ENCODE results near the gene ANO3. TPM values are rescaled to one million over a fixed set of nuclear protein-coding genes. Genes with fewer than 3 reads are reported as not detected.

The ANO3 gene
- total and polyA plus RNA-seq, 2 of the 4 experiments (the other 2 are of a cell fraction): 0.02 to 0.18 TPM

DNA sequence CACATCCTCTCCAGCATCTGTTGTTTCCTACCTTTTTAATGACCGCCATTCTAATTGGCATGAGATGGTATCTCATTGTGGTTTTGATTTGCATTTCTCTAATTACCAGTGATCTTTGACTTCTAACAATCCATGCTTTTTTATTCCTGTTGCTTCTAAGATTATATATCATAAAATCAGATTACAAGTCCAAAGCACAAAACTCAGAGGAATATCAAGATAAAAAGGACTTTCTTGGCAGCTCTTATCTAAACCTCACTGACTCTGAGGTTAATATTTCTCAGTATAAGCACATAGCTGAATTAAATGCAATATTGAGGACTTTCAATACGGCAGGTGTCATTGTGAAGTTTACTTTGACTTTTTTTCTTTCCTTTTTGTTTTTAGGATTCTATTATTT is 378.6 kb downstream of the ANO3 start:
- Histone ChIP-seq H3K4me2 (ENCODE audit: low read depth, low read length) (no peak overlapping the region), H3K4me1 (ENCODE audit: control insufficient read depth, insufficient read depth, low read length) (no peaks in the 10 kb centered on the region), H3K9ac (ENCODE audit: low read depth, low read length) (no peak overlapping the region), H3K79me1 (ENCODE audit: low read depth in 1 of 2, low read length in 2 of 2) (no peaks in the 10 kb centered on the region), H3K4ac (ENCODE audit: low read depth, low read length) (no peak overlapping the region), H2BK120ac (ENCODE audit: low read depth, low read length) (no peak overlapping the region), H3K9me1 (ENCODE audit: insufficient read depth, low read length) (no peaks in the 10 kb centered on the region), H2BK20ac (ENCODE audit: low read depth, low read length) (no peak overlapping the region), H2AK5ac (ENCODE audit: low read depth, low read length) (no peak overlapping the region), H4K5ac (ENCODE audit: low read depth, low read length) (no peak overlapping the region), H3K23ac (ENCODE audit: low read depth, low read length) (no peak overlapping the region), H4K91ac (ENCODE audit: insufficient read depth, low read depth, low read length) (no peak overlapping the region), H2AFZ (replicated peaks; ENCODE audit: low read length, poor library complexity) (no peak overlapping the region), H3K27ac (ENCODE audit: insufficient read depth, low read length) (no peak overlapping the region), H4K20me1 (ENCODE audit: insufficient read depth, low read length) (no peaks in the 10 kb centered on the region), H2BK15ac (ENCODE audit: low read depth, low read length) (no peak overlapping the region), H3K18ac (ENCODE audit: low read depth, low read length) (no peak overlapping the region), H3K27me3 (ENCODE audit: control insufficient read depth, insufficient read depth, low read length) (no peaks in the 10 kb centered on the region), H4K8ac (ENCODE audit: low read depth in 2 of 2, low read length in 2 of 2) (no peak overlapping the region), H3K14ac (replicated peaks; ENCODE audit: low read depth, low read length) (no peak overlapping the region), H3K56ac (ENCODE audit: extremely low read depth, insufficient read depth, low read length) (no peak overlapping the region), H3K9me3 (ENCODE audit: control insufficient read depth, insufficient read depth, low read length) (no peaks in the 10 kb centered on the region), H2BK5ac (ENCODE audit: low read depth, low read length, poor library complexity, severe bottlenecking) (no peak overlapping the region), H2AK9ac (replicated peaks; ENCODE audit: low read depth, low read length, poor library complexity) (no peak overlapping the region), H3K4me3 (ENCODE audit: insufficient read depth, low read depth, low read length) (no peak overlapping the region), H3K36me3 (ENCODE audit: control insufficient read depth, insufficient read depth, low read length) (no peaks in the 10 kb centered on the region)
- in situ Hi-C loops (cut with MboI; ENCODE audit: low sequenced_read_pairs) (no loop called here), dilution Hi-C loops (cut with HindIII; ENCODE audit: low sequenced_read_pairs, unreplicated experiment) (no loop called here), intact Hi-C loops (cut with micrococcal nuclease) (no loop called here)
- TF ChIP-seq POLR2A (IDR thresholded peaks at IDR 0.05; ENCODE audit: low read depth, low read length): no peak
- TF ChIP-seq, protein P1, sequence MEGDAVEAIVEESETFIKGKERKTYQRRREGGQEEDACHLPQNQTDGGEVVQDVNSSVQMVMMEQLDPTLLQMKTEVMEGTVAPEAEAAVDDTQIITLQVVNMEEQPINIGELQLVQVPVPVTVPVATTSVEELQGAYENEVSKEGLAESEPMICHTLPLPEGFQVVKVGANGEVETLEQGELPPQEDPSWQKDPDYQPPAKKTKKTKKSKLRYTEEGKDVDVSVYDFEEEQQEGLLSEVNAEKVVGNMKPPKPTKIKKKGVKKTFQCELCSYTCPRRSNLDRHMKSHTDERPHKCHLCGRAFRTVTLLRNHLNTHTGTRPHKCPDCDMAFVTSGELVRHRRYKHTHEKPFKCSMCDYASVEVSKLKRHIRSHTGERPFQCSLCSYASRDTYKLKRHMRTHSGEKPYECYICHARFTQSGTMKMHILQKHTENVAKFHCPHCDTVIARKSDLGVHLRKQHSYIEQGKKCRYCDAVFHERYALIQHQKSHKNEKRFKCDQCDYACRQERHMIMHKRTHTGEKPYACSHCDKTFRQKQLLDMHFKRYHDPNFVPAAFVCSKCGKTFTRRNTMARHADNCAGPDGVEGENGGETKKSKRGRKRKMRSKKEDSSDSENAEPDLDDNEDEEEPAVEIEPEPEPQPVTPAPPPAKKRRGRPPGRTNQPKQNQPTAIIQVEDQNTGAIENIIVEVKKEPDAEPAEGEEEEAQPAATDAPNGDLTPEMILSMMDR (conservative IDR thresholded peaks at IDR 0.05; ENCODE audit: low read depth, low read length): no peak
- TF ChIP-seq RCOR1 (IDR thresholded peaks at IDR 0.05; ENCODE audit: insufficient replicate concordance, low read length): no peak
- TF ChIP-seq RFX5 (IDR thresholded peaks at IDR 0.05; ENCODE audit: low read depth, low read length): no peak
- no peak for TF ChIP-seq MAZ (IDR thresholded peaks at IDR 0.05; ENCODE audit: borderline replicate concordance, low read depth, low read length)
- no peak for TF ChIP-seq FOS (IDR thresholded peaks at IDR 0.05; ENCODE audit: low read depth, low read length)
- TF ChIP-seq NFE2L2 (IDR thresholded peaks at IDR 0.05; ENCODE audit: low read depth, low read length): no peak
- TF ChIP-seq SMC3 (IDR thresholded peaks at IDR 0.05; ENCODE audit: low read depth, low read length): no peak
- TF ChIP-seq, protein P2, sequence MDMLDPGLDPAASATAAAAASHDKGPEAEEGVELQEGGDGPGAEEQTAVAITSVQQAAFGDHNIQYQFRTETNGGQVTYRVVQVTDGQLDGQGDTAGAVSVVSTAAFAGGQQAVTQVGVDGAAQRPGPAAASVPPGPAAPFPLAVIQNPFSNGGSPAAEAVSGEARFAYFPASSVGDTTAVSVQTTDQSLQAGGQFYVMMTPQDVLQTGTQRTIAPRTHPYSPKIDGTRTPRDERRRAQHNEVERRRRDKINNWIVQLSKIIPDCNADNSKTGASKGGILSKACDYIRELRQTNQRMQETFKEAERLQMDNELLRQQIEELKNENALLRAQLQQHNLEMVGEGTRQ (IDR thresholded peaks at IDR 0.05; ENCODE audit: low read depth, low read length): no peak
- TF ChIP-seq RAD21 (IDR thresholded peaks at IDR 0.05; ENCODE audit: low read length): no peak
- no peak for TF ChIP-seq MXI1 (IDR thresholded peaks at IDR 0.05; ENCODE audit: borderline replicate concordance, low read depth, low read length)
- TF ChIP-seq CHD1 (IDR thresholded peaks at IDR 0.05; ENCODE audit: low read depth, low read length): no peak
- TF ChIP-seq, protein P3, sequence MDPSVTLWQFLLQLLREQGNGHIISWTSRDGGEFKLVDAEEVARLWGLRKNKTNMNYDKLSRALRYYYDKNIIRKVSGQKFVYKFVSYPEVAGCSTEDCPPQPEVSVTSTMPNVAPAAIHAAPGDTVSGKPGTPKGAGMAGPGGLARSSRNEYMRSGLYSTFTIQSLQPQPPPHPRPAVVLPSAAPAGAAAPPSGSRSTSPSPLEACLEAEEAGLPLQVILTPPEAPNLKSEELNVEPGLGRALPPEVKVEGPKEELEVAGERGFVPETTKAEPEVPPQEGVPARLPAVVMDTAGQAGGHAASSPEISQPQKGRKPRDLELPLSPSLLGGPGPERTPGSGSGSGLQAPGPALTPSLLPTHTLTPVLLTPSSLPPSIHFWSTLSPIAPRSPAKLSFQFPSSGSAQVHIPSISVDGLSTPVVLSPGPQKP (IDR thresholded peaks at IDR 0.05; ENCODE audit: borderline replicate concordance, low read depth, low read length): no peak
- TF ChIP-seq BHLHE40 (IDR thresholded peaks at IDR 0.05; ENCODE audit: low read depth, low read length): no peak
- TF ChIP-seq MAFK (IDR thresholded peaks at IDR 0.05; ENCODE audit: low read depth, low read length): no peak
- TF ChIP-seq CEBPB (IDR thresholded peaks at IDR 0.05; ENCODE audit: low read depth, low read length): no peak
- ATAC-seq (ENCODE audit: low read depth) (no peak), DNase-seq (no peak)
- no TSS peak for BruUV-seq (replicated peaks)
- ChIA-PET POLR2A (ENCODE audit: unreplicated experiment) (no interaction called here), CTCF (no interaction called here)
- no CpG with 5 or more reads among the region's 2 CpGs for WGBS, 2 experiments (ENCODE audit: extremely low coverage in 2 of 2, insufficient read length in 1 of 2)
